ENCODE results near the gene SAMHD1.

DNA sequence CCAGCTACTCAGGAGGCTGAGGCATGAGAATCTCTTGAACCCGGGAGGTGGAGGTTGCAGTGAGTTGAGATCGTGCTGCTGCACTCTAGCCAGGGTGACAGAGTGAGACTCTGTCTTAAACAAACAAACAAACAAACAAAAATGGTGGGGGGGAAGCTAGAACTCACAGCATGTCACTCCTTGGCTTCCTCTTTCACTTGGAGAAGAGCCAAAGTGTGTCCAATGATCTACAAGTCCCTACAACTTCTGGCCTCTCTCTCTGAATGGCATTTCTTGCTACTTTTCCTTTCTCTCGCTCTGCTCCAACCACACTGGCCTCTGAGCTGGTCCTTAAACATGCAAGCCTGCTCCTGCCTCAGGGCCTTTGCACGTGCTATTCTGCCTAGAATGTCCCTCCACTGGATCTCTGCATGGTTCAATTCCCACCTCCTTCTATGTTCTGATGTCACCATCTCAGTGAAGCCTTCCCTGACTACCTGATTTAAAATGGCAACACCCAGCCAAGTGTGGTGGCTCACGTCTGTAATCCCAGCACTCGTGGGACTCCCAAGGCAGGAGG is 67.5 kb downstream of the SAMHD1 start:
- TF ChIP-seq, protein P1, sequence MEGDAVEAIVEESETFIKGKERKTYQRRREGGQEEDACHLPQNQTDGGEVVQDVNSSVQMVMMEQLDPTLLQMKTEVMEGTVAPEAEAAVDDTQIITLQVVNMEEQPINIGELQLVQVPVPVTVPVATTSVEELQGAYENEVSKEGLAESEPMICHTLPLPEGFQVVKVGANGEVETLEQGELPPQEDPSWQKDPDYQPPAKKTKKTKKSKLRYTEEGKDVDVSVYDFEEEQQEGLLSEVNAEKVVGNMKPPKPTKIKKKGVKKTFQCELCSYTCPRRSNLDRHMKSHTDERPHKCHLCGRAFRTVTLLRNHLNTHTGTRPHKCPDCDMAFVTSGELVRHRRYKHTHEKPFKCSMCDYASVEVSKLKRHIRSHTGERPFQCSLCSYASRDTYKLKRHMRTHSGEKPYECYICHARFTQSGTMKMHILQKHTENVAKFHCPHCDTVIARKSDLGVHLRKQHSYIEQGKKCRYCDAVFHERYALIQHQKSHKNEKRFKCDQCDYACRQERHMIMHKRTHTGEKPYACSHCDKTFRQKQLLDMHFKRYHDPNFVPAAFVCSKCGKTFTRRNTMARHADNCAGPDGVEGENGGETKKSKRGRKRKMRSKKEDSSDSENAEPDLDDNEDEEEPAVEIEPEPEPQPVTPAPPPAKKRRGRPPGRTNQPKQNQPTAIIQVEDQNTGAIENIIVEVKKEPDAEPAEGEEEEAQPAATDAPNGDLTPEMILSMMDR (IDR thresholded peaks at IDR 0.05): no peak
- no peak for TF ChIP-seq POLR2A (IDR thresholded peaks at IDR 0.05)

Data from uterus (tissue), 2 donors.